GM23248 (cell line): ENCODE results near the gene DNAJB8.

Source experiments
- EZH2 ChIP-seq: fragments of 200-600 bp; sonication (generic); IDR thresholded peaks from 2 replicates; pipeline ENCODE4 v1.6.1; 2018; ENCODE audit warnings: antibody characterized with exemption, mild to moderate bottlenecking; ENCODE audit not compliant: insufficient read depth, poor library complexity, severe bottlenecking
- EZH2phosphoT487 ChIP-seq: fragments of 200-600 bp; sonication (generic); IDR thresholded peaks from 2 replicates; pipeline ENCODE4 v1.6.1; 2018; ENCODE audit warnings: antibody characterized with exemption, moderate library complexity, mild to moderate bottlenecking, low read depth; ENCODE audit not compliant: insufficient read depth

- no peak for TF ChIP-seq EZH2
- TF ChIP-seq EZH2phosphoT487 = no peak
Measured at GRCh38 chr3:128442949-128443348, 23.7 kb downstream of the DNAJB8 start.
